Neural cell (in vitro differentiated cells): ENCODE data around the gene HEPHL1. TPM values are rescaled to one million over a fixed set of nuclear protein-coding genes. Genes with fewer than 3 reads are reported as not detected.

Source experiments
- H2AFZ ChIP-seq: fragments of 200-600, 300-800 bp; sonication (generic), shearing (Covaris generic); 2 replicates; pipeline ENCODE4 v1.6.0; 2014; ENCODE audit warnings: low read depth, mild to moderate bottlenecking, antibody characterized with exemption, low read length, moderate library complexity
- H3F3A ChIP-seq: fragments of 200-600 bp; shearing (Covaris generic); 2 replicates; pipeline ENCODE4 v1.6.1; 2016; ENCODE audit warnings: mild to moderate bottlenecking, moderate library complexity, mixed read lengths, antibody characterized with exemption, low read length; ENCODE audit not compliant: insufficient read depth, poor library complexity, severe bottlenecking
- H3K27ac ChIP-seq: fragments of 200-600, 300-800 bp; sonication (generic), shearing (Covaris generic); 2 replicates; pipeline ENCODE4 v1.5.1; 2014; ENCODE audit warnings: mild to moderate bottlenecking, low read length, moderate library complexity
- H3K27me3 ChIP-seq: fragments of 300-800, 200-600 bp; sonication (generic), shearing (Covaris generic); 2 replicates; pipeline ENCODE4 v1.6.0; 2014; ENCODE audit warnings: mild to moderate bottlenecking, low read depth, low read length, moderate library complexity; ENCODE audit not compliant: insufficient read depth
- H3K36me3 ChIP-seq: fragments of 300-800, 200-600 bp; sonication (generic), shearing (Covaris generic); 2 replicates; pipeline ENCODE4 v1.5.1; 2014; ENCODE audit warnings: mild to moderate bottlenecking, antibody characterized with exemption, low read length, moderate library complexity; ENCODE audit not compliant: insufficient read depth
- H3K4me2 ChIP-seq: fragments of 300-800, 200-600 bp; sonication (generic), shearing (Covaris generic); 2 replicates; pipeline ENCODE4 v1.6.0; 2014; ENCODE audit warnings: mild to moderate bottlenecking, low read length
- H3K4me3 ChIP-seq: fragments of 300-800, 200-600 bp; sonication (generic), shearing (Covaris generic); 2 replicates; pipeline ENCODE4 v1.5.1; 2014; ENCODE audit warnings: mild to moderate bottlenecking, low read length, moderate library complexity
- H3K79me2 ChIP-seq: fragments of 200-600 bp; shearing (Covaris generic); replicated peaks from 2 replicates; pipeline ENCODE4 v1.6.0; 2014; ENCODE audit warnings: mild to moderate bottlenecking, low read length, moderate library complexity; ENCODE audit not compliant: insufficient read depth
- H3K9ac ChIP-seq: fragments of 300-800, 200-600 bp; sonication (generic), shearing (Covaris generic); 2 replicates; pipeline ENCODE4 v1.6.1; 2016; ENCODE audit warnings: mild to moderate bottlenecking, low read length, mixed read lengths
- H3K9me2 ChIP-seq: fragments of 200-600 bp; shearing (Covaris generic); 2 replicates; pipeline ENCODE4 v1.6.1; 2016; ENCODE audit warnings: mild to moderate bottlenecking, low read length, mixed read lengths; ENCODE audit not compliant: insufficient read depth
- H3K9me3 ChIP-seq: fragments of 200-600, 300-800 bp; sonication (generic), shearing (Covaris generic); 2 replicates; pipeline ENCODE4 v1.6.1; 2016; ENCODE audit warnings: mild to moderate bottlenecking, mixed run types, low read length, moderate library complexity, mixed read lengths
- H4K20me1 ChIP-seq: fragments of 200-600 bp; shearing (Covaris generic); 2 replicates; pipeline ENCODE4 v1.6.1; 2016; ENCODE audit warnings: mild to moderate bottlenecking, mixed run types; ENCODE audit not compliant: insufficient read depth
- EP300 ChIP-seq: fragments of 450-650 bp; conservative IDR thresholded peaks from 2 replicates; pipeline ENCODE4 v1.6.1; 2014; ENCODE audit warnings: antibody characterized with exemption, mild to moderate bottlenecking, moderate library complexity; ENCODE audit not compliant: poor library complexity, severe bottlenecking
- EZH2 ChIP-seq: fragments of 200-600, 300-800 bp; shearing (Covaris generic), sonication (generic); IDR thresholded peaks from 2 replicates; pipeline ENCODE4 v1.6.1; 2014; ENCODE audit warnings: antibody characterized with exemption, low read length, borderline replicate concordance, mild to moderate bottlenecking; ENCODE audit not compliant: insufficient read depth, poor library complexity, severe bottlenecking
- MXI1 ChIP-seq: fragments of 450-650 bp; conservative IDR thresholded peaks from 2 replicates; pipeline ENCODE4 v1.6.1; 2014; ENCODE audit warnings: antibody characterized with exemption, mild to moderate bottlenecking; ENCODE audit not compliant: poor library complexity, severe bottlenecking
- POLR2AphosphoS5 ChIP-seq: IDR thresholded peaks from 2 replicates; pipeline ENCODE4 v1.6.1; 2012
- RAD21 ChIP-seq: fragments of 450-650 bp; conservative IDR thresholded peaks from 2 replicates; pipeline ENCODE4 v1.6.1; 2014; ENCODE audit warnings: antibody characterized with exemption, mild to moderate bottlenecking, moderate library complexity
- SMC3 ChIP-seq: fragments of 450-650 bp; conservative IDR thresholded peaks from 2 replicates; pipeline ENCODE4 v1.6.1; 2014; ENCODE audit warnings: antibody characterized with exemption, mild to moderate bottlenecking, moderate library complexity; ENCODE audit not compliant: poor library complexity
- TAF1 ChIP-seq: IDR thresholded peaks from 2 replicates; pipeline ENCODE4 v1.6.1; 2012; ENCODE audit warnings: low read depth
- polyA plus RNA-seq: library from polyadenylated mRNA; depleted of rRNA; stranded (reverse); fragments of >200 nt; gene quantifications from 2 replicates; pipeline ENCODE4 v1.2.3, GENCODE V29; 2014
- TF ChIP-seq, protein P1 (sequence below): fragments of 450-650 bp; IDR thresholded peaks from 2 replicates; pipeline ENCODE4 v1.5.1; 2014; ENCODE audit warnings: antibody characterized with exemption, mild to moderate bottlenecking, moderate library complexity; ENCODE audit not compliant: poor library complexity, severe bottlenecking
- TF ChIP-seq, protein P2 (sequence below): IDR thresholded peaks from 2 replicates; pipeline ENCODE4 v1.6.1; 2012; ENCODE audit warnings: borderline replicate concordance

The HEPHL1 gene
- polyA plus RNA-seq, 1 donor from 2014 or later, result not detected

DNA sequence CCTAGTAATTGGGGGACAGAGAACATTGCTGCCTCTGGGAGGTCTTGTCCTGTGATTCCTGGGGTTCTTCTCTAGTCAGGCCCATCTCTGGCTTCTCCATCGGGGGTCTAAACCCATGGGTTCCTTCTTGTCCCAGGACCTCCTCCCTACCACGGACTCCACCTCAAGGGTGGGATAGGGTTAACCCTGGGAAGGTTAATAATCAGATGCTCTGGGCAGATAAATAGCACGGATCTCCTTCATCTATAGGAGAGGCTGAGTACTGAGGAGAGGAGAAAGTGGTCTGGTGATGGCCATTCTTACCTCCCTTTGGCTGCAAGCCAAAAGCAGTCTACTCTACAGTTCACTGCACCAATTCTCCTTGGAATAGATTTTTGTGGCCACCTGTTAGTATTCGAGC is 10.5 kb downstream of the HEPHL1 start:
- H3K27ac ChIP-seq, result no peak overlapping the region
- no peaks in the 10 kb centered on the region for H3K36me3 ChIP-seq
- no peak overlapping the region for H3K9ac ChIP-seq
- TF ChIP-seq POLR2AphosphoS5 (no peak), TAF1 (no peak), SMC3 (no peak), EZH2 (no peak), RAD21 (no peak), EP300 (no peak), MXI1 (no peak)
- TF ChIP-seq, protein P1, sequence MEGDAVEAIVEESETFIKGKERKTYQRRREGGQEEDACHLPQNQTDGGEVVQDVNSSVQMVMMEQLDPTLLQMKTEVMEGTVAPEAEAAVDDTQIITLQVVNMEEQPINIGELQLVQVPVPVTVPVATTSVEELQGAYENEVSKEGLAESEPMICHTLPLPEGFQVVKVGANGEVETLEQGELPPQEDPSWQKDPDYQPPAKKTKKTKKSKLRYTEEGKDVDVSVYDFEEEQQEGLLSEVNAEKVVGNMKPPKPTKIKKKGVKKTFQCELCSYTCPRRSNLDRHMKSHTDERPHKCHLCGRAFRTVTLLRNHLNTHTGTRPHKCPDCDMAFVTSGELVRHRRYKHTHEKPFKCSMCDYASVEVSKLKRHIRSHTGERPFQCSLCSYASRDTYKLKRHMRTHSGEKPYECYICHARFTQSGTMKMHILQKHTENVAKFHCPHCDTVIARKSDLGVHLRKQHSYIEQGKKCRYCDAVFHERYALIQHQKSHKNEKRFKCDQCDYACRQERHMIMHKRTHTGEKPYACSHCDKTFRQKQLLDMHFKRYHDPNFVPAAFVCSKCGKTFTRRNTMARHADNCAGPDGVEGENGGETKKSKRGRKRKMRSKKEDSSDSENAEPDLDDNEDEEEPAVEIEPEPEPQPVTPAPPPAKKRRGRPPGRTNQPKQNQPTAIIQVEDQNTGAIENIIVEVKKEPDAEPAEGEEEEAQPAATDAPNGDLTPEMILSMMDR, result no peak
- TF ChIP-seq, protein P2, sequence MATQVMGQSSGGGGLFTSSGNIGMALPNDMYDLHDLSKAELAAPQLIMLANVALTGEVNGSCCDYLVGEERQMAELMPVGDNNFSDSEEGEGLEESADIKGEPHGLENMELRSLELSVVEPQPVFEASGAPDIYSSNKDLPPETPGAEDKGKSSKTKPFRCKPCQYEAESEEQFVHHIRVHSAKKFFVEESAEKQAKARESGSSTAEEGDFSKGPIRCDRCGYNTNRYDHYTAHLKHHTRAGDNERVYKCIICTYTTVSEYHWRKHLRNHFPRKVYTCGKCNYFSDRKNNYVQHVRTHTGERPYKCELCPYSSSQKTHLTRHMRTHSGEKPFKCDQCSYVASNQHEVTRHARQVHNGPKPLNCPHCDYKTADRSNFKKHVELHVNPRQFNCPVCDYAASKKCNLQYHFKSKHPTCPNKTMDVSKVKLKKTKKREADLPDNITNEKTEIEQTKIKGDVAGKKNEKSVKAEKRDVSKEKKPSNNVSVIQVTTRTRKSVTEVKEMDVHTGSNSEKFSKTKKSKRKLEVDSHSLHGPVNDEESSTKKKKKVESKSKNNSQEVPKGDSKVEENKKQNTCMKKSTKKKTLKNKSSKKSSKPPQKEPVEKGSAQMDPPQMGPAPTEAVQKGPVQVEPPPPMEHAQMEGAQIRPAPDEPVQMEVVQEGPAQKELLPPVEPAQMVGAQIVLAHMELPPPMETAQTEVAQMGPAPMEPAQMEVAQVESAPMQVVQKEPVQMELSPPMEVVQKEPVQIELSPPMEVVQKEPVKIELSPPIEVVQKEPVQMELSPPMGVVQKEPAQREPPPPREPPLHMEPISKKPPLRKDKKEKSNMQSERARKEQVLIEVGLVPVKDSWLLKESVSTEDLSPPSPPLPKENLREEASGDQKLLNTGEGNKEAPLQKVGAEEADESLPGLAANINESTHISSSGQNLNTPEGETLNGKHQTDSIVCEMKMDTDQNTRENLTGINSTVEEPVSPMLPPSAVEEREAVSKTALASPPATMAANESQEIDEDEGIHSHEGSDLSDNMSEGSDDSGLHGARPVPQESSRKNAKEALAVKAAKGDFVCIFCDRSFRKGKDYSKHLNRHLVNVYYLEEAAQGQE, result no peak
- H4K20me1 ChIP-seq, result no peaks in the 10 kb centered on the region
- H3K9me3 ChIP-seq, result no peaks in the 10 kb centered on the region
- H3K4me2 ChIP-seq, result no peak overlapping the region
- no peaks in the 10 kb centered on the region for H3F3A ChIP-seq
- no peak overlapping the region for H3K4me3 ChIP-seq
- H3K9me2 ChIP-seq, result no peaks in the 10 kb centered on the region
- H3K79me2 ChIP-seq, result no peaks in the 10 kb centered on the region
- no peaks in the 10 kb centered on the region for H3K27me3 ChIP-seq
- H2AFZ ChIP-seq, result no peak overlapping the region

DNA sequence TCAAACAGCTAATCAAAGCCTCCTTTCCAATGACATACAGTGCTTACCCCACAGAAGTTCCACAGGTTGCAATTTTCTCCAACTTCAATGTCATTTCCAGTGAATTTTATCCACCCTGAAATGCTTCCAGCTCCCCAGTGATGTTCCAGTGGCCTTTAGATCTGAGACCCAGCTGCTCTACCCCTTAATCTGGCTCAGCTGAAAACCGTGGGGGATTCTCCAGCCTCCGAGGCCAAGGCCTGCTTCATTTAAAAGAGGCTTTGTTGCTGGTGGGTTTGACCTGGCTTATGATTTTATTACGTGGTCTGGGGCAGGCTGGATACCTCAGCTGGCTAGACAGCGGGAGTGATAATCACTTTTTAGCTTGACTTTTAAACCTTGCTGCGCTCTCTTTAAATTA is 10.9 kb downstream of the HEPHL1 start:
- Histone ChIP-seq H3F3A (no peaks in the 10 kb centered on the region), H3K79me2 (no peaks in the 10 kb centered on the region), H4K20me1 (no peaks in the 10 kb centered on the region), H2AFZ (no peak overlapping the region), H3K4me2 (no peak overlapping the region), H3K27ac (no peak overlapping the region), H3K9me3 (no peaks in the 10 kb centered on the region), H3K4me3 (no peak overlapping the region), H3K27me3 (no peaks in the 10 kb centered on the region), H3K36me3 (no peaks in the 10 kb centered on the region), H3K9ac (no peak overlapping the region), H3K9me2 (no peaks in the 10 kb centered on the region)
- TF ChIP-seq, protein P2, result no peak
- TF ChIP-seq, protein P1, result no peak
- no peak for TF ChIP-seq SMC3
